GM19099 (cell line): ENCODE results near the gene PCK1.

Experiments used
- POLR2A ChIP-seq: IDR thresholded peaks from 3 replicates; pipeline ENCODE4 v1.6.1; 2011; ENCODE audit warnings: low read depth; ENCODE audit not compliant: insufficient read length; ENCODE audit errors: extremely low read depth

The PCK1 gene

GRCh38 chr20:57576617-57577550 lies 16.0 kb downstream of the PCK1 start:
- no peak for TF ChIP-seq POLR2A

- no peak for TF ChIP-seq POLR2A
Measured at GRCh38 chr20:57577679-57578475, 17.0 kb downstream of the PCK1 start.

- no peak for TF ChIP-seq POLR2A
Measured at GRCh38 chr20:57578476-57579165, 17.7 kb downstream of the PCK1 start.

- TF ChIP-seq POLR2A = no peak
Measured at GRCh38 chr20:57579331-57579897, 18.5 kb downstream of the PCK1 start.

GRCh38 chr20:57579898-57580447 lies 19.1 kb downstream of the PCK1 start:
- no peak for TF ChIP-seq POLR2A

- TF ChIP-seq POLR2A = no peak
Measured at GRCh38 chr20:57580478-57581201, 19.7 kb downstream of the PCK1 start.

GRCh38 chr20:57581202-57582028 lies 20.5 kb downstream of the PCK1 start:
- TF ChIP-seq POLR2A = no peak

- TF ChIP-seq POLR2A = no peak
Measured at GRCh38 chr20:57582029-57582378, 21.1 kb downstream of the PCK1 start.

- no peak for TF ChIP-seq POLR2A
Measured at GRCh38 chr20:57582432-57583288, 21.8 kb downstream of the PCK1 start.

GRCh38 chr20:57583289-57584257 lies 22.7 kb downstream of the PCK1 start:
- TF ChIP-seq POLR2A = no peak

- TF ChIP-seq POLR2A = no peak
Measured at GRCh38 chr20:57584768-57585461, 24.0 kb downstream of the PCK1 start.
